ENCODE measurements around the gene FKBP2. TPM values are rescaled to one million over a fixed set of nuclear protein-coding genes. Genes with fewer than 3 reads are reported as not detected.

FKBP2 gene
- total RNA-seq, 1 donor from 2014 or later = 5.3 TPM

GRCh38 chr11:64230985-64231365 lies 9.9 kb upstream of the FKBP2 start:
- peak overlapping the region; percentile 90 for H3K27ac Mint-ChIP-seq
- Histone ChIP-seq H3K4me3 (peak overlapping the region; percentile 67), H3K27me3 (peaks cover 47% of the 10 kb centered on the region), H4K20me1 (ENCODE audit: low read depth) (peaks cover 3% of the 10 kb centered on the region), H3K9ac (no peak overlapping the region), H3K9me3 (ENCODE audit: low read depth) (no peaks in the 10 kb centered on the region), H3F3A (ENCODE audit: low read depth) (peaks cover 43% of the 10 kb centered on the region), H3K4me1 (peaks cover 16% of the 10 kb centered on the region), H3K4me2 (peak overlapping the region; percentile 95), H2AFZ (replicated peaks) (peak overlapping the region; percentile 29), H3K27ac (no peak overlapping the region), H3K79me2 (ENCODE audit: low read depth) (no peaks in the 10 kb centered on the region), H3K36me3 (no peaks in the 10 kb centered on the region)
- H3K27me3 Mint-ChIP-seq (ENCODE audit: insufficient read depth, low read depth) = peaks cover 14% of the 10 kb centered on the region
- H3K4me1 Mint-ChIP-seq = peaks cover 32% of the 10 kb centered on the region
- H3K36me3 Mint-ChIP-seq = no peaks in the 10 kb centered on the region
- no peak for TF ChIP-seq EZH2 (IDR thresholded peaks at IDR 0.05)
- no peak for TF ChIP-seq EZH2phosphoT487 (IDR thresholded peaks at IDR 0.05)
- TF ChIP-seq CTCF (IDR thresholded peaks at IDR 0.05) = no peak
- no peak for DNase-seq (ENCODE audit: low spot score)
- no peaks in the 10 kb centered on the region for H3K9me3 Mint-ChIP-seq
- H3K4me3 Mint-ChIP-seq = peak overlapping the region; percentile 92

GRCh38 chr11:64231546-64231945 lies 9.3 kb upstream of the FKBP2 start:
- Histone ChIP-seq H3K4me1 (peaks cover 14% of the 10 kb centered on the region), H3K36me3 (no peaks in the 10 kb centered on the region), H3K9me3 (ENCODE audit: low read depth) (no peaks in the 10 kb centered on the region), H3K79me2 (ENCODE audit: low read depth) (no peaks in the 10 kb centered on the region), H3K27ac (no peak overlapping the region), H3F3A (ENCODE audit: low read depth) (peaks cover 44% of the 10 kb centered on the region), H3K4me3 (no peak overlapping the region), H3K27me3 (peaks cover 47% of the 10 kb centered on the region), H2AFZ (replicated peaks) (no peak overlapping the region), H4K20me1 (ENCODE audit: low read depth) (peaks cover 3% of the 10 kb centered on the region), H3K9ac (no peak overlapping the region), H3K4me2 (peak overlapping the region; percentile 95)
- DNase-seq (ENCODE audit: low spot score) = no peak
- no peak overlapping the region for H3K27ac Mint-ChIP-seq
- peaks cover 32% of the 10 kb centered on the region for H3K4me1 Mint-ChIP-seq
- no peaks in the 10 kb centered on the region for H3K9me3 Mint-ChIP-seq
- H3K27me3 Mint-ChIP-seq (ENCODE audit: insufficient read depth, low read depth) = peaks cover 14% of the 10 kb centered on the region
- TF ChIP-seq EZH2 (IDR thresholded peaks at IDR 0.05) (no peak), EZH2phosphoT487 (IDR thresholded peaks at IDR 0.05) (no peak)
- H3K4me3 Mint-ChIP-seq = peak overlapping the region; percentile 92
- no peaks in the 10 kb centered on the region for H3K36me3 Mint-ChIP-seq

GRCh38 chr11:64232182-64232966 lies 8.5 kb upstream of the FKBP2 start:
- H3K36me3 Mint-ChIP-seq = no peaks in the 10 kb centered on the region
- H3K4me2 ChIP-seq = no peak overlapping the region

More at GRCh38 chr11:64232182-64232966, 8.5 kb upstream of the FKBP2 start:
- Histone ChIP-seq H3K27me3 (peaks cover 47% of the 10 kb centered on the region), H3K4me3 (no peak overlapping the region), H3K27ac (no peak overlapping the region), H4K20me1 (ENCODE audit: low read depth) (peaks cover 3% of the 10 kb centered on the region), H2AFZ (replicated peaks) (no peak overlapping the region), H3K4me1 (peaks cover 8% of the 10 kb centered on the region), H3F3A (ENCODE audit: low read depth) (peaks cover 44% of the 10 kb centered on the region), H3K9ac (no peak overlapping the region), H3K9me3 (ENCODE audit: low read depth) (no peaks in the 10 kb centered on the region), H3K36me3 (no peaks in the 10 kb centered on the region), H3K79me2 (ENCODE audit: low read depth) (no peaks in the 10 kb centered on the region)
- no peaks in the 10 kb centered on the region for H3K9me3 Mint-ChIP-seq
- peaks cover 25% of the 10 kb centered on the region for H3K4me1 Mint-ChIP-seq
- DNase-seq (ENCODE audit: low spot score) = no peak
- peak overlapping the region; percentile 92 for H3K4me3 Mint-ChIP-seq
- TF ChIP-seq EZH2 (IDR thresholded peaks at IDR 0.05) (no peak), CTCF (IDR thresholded peaks at IDR 0.05) (no peak)
- H3K27ac Mint-ChIP-seq = no peak overlapping the region
- peaks cover 16% of the 10 kb centered on the region for H3K27me3 Mint-ChIP-seq (ENCODE audit: insufficient read depth, low read depth)
